Glutamatergic neuron (in vitro differentiated cells): Measurements from ENCODE around the gene HOMER2. TPM values are rescaled to one million over a fixed set of nuclear protein-coding genes. Genes with fewer than 3 reads are reported as not detected.

ENCODE experiments used
- DNase-seq: peaks from one replicate; pipeline ENCODE4 v3.0.0; 2022
- H3K27ac Mint-ChIP-seq: one replicate; pipeline ENCODE4 v1.8.0; 2020; ENCODE audit warnings: mild to moderate bottlenecking, mixed read lengths, inconsistent platforms; ENCODE audit not compliant: unreplicated experiment
- H3K27me3 Mint-ChIP-seq: one replicate; pipeline ENCODE4 v1.8.0; 2020; ENCODE audit warnings: mild to moderate bottlenecking, moderate library complexity, mixed read lengths, inconsistent platforms; ENCODE audit not compliant: unreplicated experiment
- H3K36me3 Mint-ChIP-seq: one replicate; pipeline ENCODE4 v1.8.0; 2020; ENCODE audit warnings: mild to moderate bottlenecking, mixed read lengths, inconsistent platforms; ENCODE audit not compliant: unreplicated experiment
- H3K4me1 Mint-ChIP-seq: one replicate; pipeline ENCODE4 v1.8.0; 2020; ENCODE audit warnings: mild to moderate bottlenecking, low read depth, mixed read lengths, inconsistent platforms; ENCODE audit not compliant: unreplicated experiment
- H3K4me3 Mint-ChIP-seq: one replicate; pipeline ENCODE4 v1.8.0; 2020; ENCODE audit warnings: mild to moderate bottlenecking, mixed read lengths, inconsistent platforms; ENCODE audit not compliant: unreplicated experiment
- H3K9me3 Mint-ChIP-seq: one replicate; pipeline ENCODE4 v1.8.0; 2020; ENCODE audit warnings: mild to moderate bottlenecking, moderate library complexity, mixed read lengths, inconsistent platforms; ENCODE audit not compliant: unreplicated experiment
- CTCF ChIP-seq: fragments of 200-600 bp; sonication (generic); IDR thresholded peaks from one replicate; pipeline ENCODE4 v1.5.0; 2021; ENCODE audit not compliant: partially characterized antibody, unreplicated experiment
- total RNA-seq: library from RNA; stranded (reverse); fragmentation: NEBNext Ultra II Directional; extraction: Animal tissue kit (Norgen Biotek cat#: 25700); gene quantifications from one replicate; pipeline ENCODE4 v1.2.1, GENCODE V29; 2021; ENCODE audit not compliant: unreplicated experiment

The HOMER2 gene
- total RNA-seq, 1 donor from 2014 or later, result 32.6 TPM

DNA sequence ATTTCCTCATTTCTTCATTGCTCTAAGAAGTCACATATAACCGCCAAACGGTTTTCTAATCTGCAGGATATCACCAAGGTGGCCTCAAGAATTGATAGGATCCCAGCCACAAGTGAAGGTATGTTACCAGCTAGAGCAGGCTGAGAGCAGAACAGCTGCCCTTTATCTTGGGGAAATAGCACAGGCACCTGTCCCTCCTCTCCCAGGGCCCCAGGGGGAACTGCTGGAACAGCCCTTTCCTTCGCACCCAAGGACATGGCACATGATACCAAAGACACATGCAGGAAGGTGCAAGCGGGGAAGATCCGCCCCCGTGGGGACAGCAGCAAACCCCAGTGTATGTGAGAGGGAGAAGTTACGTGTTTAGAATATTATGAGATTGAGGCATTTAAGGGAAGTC, 35.3 kb downstream of the HOMER2 start:
- Mint-ChIP-seq H3K36me3 (no peaks in the 10 kb centered on the region), H3K4me1 (no peaks in the 10 kb centered on the region), H3K9me3 (no peaks in the 10 kb centered on the region), H3K27me3 (no peaks in the 10 kb centered on the region), H3K27ac (no peak overlapping the region), H3K4me3 (no peak overlapping the region)
- no peak for DNase-seq
- TF ChIP-seq CTCF, result no peak

DNA sequence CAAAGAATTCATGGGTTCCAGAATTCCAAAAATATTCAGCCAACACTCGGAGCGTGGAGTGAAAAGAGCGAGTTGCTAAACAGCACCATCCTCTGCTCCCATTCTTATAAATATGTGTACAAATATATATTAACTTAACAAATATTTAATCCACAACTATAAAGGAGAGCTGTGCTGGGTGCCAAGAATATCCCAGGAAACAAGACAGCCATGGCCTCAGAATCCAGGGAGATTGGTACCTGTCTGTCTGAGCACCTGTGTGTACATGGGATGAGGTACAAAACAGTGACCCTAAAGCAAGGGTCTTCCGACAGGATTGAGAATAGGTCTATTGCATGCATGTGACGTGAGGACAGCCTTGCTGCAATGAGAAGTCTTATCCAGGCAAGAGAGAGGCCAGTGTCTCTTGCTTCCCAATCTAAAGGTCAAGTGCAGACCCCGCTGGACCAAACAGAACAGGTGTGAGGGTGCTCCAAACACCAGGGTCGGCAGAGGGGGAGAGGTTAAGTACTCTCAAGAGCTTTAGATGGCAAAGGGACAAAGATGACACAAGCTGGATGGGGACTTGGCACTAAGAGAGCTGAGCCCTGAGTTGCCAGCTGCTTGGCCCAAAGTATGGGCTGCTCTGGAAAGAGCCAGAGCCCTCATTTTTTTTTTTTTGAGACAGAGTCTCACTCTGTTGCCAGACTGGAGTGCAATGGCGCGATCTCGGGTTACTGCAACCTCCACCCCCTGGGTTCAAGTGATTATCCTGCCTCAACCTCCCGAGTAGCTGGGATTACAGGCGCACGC, 36.2 kb downstream of the HOMER2 start:
- no peak for TF ChIP-seq CTCF
- H3K4me1 Mint-ChIP-seq, result no peaks in the 10 kb centered on the region
- H3K4me3 Mint-ChIP-seq, result no peak overlapping the region
- DNase-seq, result no peak
- H3K27me3 Mint-ChIP-seq, result no peaks in the 10 kb centered on the region
- no peaks in the 10 kb centered on the region for H3K36me3 Mint-ChIP-seq
- no peaks in the 10 kb centered on the region for H3K9me3 Mint-ChIP-seq
- H3K27ac Mint-ChIP-seq, result no peak overlapping the region

- DNase-seq, result no peak
- H3K4me3 Mint-ChIP-seq, result no peak overlapping the region
- TF ChIP-seq CTCF, result no peak
- H3K36me3 Mint-ChIP-seq, result peaks cover 10% of the 10 kb centered on the region
- H3K27me3 Mint-ChIP-seq, result no peaks in the 10 kb centered on the region
- no peak overlapping the region for H3K27ac Mint-ChIP-seq
- H3K4me1 Mint-ChIP-seq, result no peaks in the 10 kb centered on the region
- no peaks in the 10 kb centered on the region for H3K9me3 Mint-ChIP-seq
These were observed 38.1 kb downstream of the HOMER2 start for GRCh38 chr15:82914396-82914795.

GRCh38 chr15:82911458-82911857, 41.1 kb downstream of the HOMER2 start:
- H3K27me3 Mint-ChIP-seq, result no peaks in the 10 kb centered on the region
- H3K9me3 Mint-ChIP-seq, result peaks cover 8% of the 10 kb centered on the region
- no peaks in the 10 kb centered on the region for H3K4me1 Mint-ChIP-seq
- H3K4me3 Mint-ChIP-seq, result no peak overlapping the region
- DNase-seq, result no peak
- peaks cover 38% of the 10 kb centered on the region for H3K36me3 Mint-ChIP-seq
- TF ChIP-seq CTCF, result no peak
- H3K27ac Mint-ChIP-seq, result no peak overlapping the region

- Mint-ChIP-seq H3K27me3 (no peaks in the 10 kb centered on the region), H3K4me3 (no peak overlapping the region), H3K27ac (no peak overlapping the region), H3K4me1 (no peaks in the 10 kb centered on the region), H3K9me3 (peaks cover 8% of the 10 kb centered on the region), H3K36me3 (peaks cover 38% of the 10 kb centered on the region)
- no peak for DNase-seq
- no peak for TF ChIP-seq CTCF
These were observed 41.8 kb downstream of the HOMER2 start for GRCh38 chr15:82910721-82911120.
